ENCODE results near the gene SLC7A1.
"Not testable (repeated sequence)": the region's sequence is repeated elsewhere in the genome, so short reads cannot be mapped to it uniquely, and the experiment has no call there.

The SLC7A1 gene

GRCh38 chr13:29595380-29596063 is at the start of gene SLC7A1:
SLC7A1 (minus strand) TSS chr13:29595688; CDS start chr13:29536188, 59,500 bp downstream.
- peak; percentile 69 for DNase-seq

- DNase-seq: no peak
These were observed 45.2 kb upstream of the SLC7A1 start for GRCh38 chr13:29640665-29641064.

DNA sequence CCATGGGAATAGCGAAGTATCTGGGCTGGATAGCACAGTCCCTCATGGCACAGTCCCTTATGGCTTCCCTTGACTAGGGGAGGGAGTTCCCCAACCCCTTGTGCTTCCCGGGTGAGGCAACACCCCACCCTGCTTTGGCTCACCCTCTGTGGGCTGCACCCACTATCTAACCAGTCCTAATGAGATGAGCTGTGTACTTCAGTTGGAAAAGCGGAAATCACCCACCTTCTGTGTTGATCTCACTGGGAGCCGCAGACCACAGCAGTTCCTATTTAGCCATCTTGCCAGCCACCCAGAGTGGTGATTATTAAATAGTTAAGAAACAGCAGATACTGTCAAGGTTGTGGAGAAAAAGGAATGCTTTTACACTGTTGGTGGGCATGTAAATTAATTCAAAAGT is 41.3 kb upstream of the SLC7A1 start:
- not testable (repeated sequence) for DNase-seq

GRCh38 chr13:29624997-29625396 is 29.5 kb upstream of the SLC7A1 start:
- no peak for DNase-seq

GRCh38 chr13:29621841-29622240 is 26.4 kb upstream of the SLC7A1 start:
- no peak for DNase-seq

GRCh38 chr13:29621051-29621800 is 25.7 kb upstream of the SLC7A1 start:
- no peak for DNase-seq

DNA sequence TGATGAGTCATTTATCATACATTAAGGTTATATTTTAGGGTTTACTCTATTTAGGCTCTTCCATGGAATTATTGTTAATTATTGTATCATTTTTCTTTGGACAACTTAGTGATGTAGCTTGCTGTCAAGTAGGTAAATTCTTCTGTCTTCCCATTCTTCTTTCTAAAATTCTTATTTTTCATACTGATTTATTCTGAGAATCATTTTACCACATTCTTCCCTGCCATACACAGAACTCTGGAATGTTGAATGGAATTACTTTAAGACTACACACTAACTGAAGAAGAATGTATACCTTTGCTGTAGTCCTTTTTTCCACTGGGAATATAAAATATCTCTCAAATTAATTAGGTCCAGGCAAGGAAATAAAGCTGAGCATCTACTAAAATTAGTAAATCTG is 24.5 kb upstream of the SLC7A1 start:
- no peak for DNase-seq

DNA sequence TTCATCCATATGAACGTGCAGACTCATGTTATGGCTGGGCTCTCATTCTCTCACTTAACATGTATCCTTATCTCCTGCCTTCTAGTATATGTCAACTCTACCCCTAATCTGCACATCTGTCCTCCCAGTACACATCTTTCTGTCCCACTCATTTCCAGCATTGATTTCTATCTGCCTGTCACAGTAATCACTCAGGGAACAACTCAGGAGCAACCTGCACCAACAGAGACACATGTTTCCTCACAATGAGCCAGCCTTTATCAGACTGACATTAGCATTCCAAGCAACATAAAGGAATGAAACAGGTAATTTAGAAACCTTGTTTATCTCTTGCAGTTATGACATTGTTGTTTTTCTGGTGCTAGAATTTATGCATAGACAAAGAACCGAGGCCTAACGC is 17.6 kb upstream of the SLC7A1 start:
- DNase-seq: no peak

- no peak for DNase-seq
These were observed 12.0 kb upstream of the SLC7A1 start for GRCh38 chr13:29607465-29607864.

DNA sequence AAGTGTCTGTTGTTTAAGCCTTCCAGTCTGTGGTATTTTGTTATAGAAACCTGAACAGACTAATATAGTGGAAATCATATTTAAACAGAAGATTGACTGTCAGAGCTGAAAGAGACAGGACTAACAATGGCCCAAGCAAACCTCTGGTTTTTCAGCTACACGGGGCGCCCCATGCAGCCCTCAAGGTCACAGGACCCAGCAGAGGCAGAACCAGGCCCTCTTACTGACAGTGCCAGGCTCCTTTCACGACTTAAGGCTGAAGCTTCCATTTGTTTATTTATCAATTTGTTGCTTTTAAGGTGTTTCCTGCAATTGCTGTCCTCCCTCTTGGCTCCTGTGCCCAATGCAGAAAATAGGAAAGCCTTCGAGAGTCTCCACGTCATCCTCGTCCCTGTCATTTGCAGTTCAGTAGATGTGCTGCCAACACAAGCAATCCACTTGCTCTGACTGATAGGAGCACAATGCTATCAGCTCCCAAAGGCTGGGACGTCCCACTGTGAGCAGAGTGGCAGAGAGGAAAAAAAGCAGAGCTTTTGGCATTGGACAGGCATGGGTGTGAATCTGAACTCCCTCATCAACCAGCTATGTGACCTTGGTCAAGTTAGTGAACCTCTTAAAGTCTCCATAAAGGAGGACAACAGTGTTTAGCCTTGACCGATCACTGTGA is 10.5 kb upstream of the SLC7A1 start:
- DNase-seq: no peak

- DNase-seq: no peak
These were observed 2.8 kb upstream of the SLC7A1 start for GRCh38 chr13:29598321-29598720.

DNA sequence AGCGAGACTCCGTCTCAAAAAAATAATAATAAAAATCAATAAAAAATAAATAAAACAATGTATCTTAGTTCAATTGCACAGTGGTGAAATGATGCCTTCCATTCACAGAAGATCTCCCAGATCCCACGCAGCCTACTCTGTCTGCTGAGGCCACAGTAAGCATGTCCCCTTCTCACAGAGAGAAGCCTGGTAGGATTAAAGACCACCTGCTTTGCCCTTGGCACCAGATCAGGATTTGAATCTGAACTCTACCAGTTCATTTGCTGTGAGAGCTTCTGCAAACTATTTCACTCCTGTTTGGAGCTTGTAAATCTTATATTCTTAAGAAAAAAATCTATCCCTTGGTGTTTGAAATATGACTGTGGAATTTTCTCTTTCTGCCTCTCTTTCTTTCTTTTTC is 2.2 kb upstream of the SLC7A1 start:
- no peak for DNase-seq

- DNase-seq: no peak
These were observed 1.8 kb upstream of the SLC7A1 start for GRCh38 chr13:29597246-29597645.

DNA sequence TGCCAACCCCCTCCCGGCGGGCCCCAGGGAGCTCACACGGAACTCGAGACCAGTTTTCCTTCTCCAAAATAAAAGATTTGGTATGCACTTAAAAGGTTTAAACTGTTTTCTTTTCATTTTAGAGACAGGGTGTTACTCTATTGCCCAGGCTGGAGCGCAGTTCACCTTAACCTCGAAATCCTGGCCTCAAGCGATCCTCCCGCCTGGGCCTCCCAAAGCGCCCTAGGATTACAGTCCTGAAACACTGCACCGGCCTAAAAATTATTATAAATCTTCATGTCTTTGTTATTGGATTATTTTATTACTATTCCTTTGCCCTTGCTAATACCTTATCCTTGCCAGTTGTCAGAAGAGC is 553 bp upstream of the SLC7A1 start:
- DNase-seq: no peak

DNA sequence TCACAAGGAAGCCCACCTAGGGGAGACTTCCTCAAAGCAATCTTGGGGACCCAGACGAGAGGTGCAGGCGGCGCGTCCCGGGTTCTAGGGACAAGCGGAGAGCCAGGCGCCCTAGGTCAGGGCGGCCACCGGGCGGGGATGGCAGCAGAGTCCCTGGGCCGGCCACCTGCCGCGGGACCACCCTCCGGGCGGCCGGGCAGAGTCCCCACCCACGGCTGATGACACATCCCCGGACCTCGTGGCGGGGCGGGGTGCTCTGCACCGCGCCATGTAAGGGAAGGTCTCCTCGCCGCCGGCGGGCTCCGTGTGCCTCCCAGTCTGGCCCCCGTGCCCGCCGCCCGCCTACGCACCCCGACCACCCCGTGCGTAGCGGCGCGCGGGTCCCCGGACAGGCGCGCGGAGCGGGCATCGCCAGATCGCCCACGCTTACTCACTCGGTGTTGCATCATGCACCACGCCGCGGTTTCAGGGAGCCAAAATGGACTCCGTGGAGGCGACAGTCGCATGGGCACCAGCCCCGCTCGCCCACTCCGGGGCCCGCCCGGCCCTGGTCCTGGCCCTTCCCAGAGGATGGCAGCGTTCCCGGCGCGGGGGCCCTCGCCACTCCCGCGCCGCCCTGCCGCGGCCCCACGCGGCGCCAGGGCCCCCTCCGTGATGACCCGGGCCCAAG is 643 bp downstream of the SLC7A1 start:
- peak; percentile 21 for DNase-seq

GRCh38 chr13:29594303-29594709 is 1.2 kb downstream of the SLC7A1 start:
- DNase-seq: peak; percentile 53

DNA sequence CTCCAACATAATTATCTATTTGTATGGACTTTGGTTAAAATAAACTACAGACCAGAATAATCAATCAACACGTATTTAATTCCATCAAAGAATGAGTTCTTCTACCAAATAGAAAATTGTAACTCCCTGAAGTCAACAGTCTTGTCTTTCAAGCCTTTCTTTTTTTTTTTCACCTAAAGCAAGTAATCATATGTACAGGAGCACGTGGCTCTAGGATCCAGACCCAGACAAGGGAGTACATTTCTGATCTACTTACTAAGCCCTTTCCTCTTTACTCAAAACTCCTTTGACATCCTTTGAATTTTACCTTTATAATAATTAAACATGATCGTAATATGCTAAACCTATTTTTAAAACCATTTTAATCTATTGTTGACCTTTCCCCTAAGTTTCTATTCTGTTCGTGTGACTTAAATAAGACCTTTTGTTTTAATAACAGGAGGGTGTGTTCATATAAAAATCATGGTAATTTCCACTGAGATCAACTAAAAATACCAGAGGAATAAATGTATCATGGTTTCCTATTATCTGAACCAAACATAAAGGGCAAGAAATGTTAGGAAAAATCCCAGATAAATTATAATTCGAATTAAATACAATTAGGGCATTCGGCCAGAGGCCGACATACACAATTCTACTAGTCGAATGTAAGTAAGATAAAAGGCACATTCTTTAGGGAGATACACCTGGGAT is 1.7 kb downstream of the SLC7A1 start:
- no peak for DNase-seq

- DNase-seq: no peak
These were observed 4.2 kb downstream of the SLC7A1 start for GRCh38 chr13:29591310-29591709.

- DNase-seq: no peak
These were observed 5.5 kb downstream of the SLC7A1 start for GRCh38 chr13:29589967-29590366.

DNA sequence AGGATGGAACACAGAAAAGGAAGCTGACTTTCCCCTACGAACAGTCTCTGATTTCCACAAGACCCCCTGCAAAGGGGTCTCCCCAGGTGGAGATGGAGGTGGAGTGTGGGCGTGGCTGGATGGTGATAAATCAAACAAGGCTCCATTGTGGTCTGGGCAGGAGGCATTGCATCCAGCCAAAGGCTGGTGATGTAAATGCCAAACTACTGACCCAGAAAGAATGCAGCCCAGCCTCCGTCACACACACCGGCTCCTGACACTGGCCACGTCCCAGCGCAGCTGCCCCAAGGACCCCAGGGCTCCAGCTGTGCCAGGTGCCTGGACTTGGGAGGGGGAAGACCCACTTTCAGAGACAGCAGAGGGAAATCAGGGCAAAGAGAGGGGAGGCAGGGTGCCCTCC is 6.3 kb downstream of the SLC7A1 start:
- no peak for DNase-seq

DNA sequence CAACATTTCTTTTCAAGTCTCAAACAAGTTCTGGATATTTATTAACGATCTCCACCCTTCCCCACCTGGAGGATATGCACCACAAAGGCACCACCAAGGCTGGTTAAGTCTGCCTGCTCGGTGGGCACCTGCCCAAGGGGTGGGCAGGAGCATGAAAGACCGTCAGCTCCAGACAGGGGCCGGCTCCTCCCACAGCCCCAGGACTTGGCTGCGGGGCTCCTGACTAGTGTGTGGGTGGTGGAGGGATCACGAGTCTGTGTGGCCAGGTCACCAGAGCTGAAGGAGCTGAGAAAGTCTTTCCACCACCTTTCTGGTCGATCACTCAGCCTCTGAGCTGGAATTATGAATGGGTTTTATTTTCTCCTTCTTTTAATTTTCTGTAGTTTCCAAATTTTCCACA is 7.8 kb downstream of the SLC7A1 start:
- DNase-seq: no peak

GRCh38 chr13:29583073-29583785 is 12.3 kb downstream of the SLC7A1 start:
- DNase-seq: no peak
